Cortex of kidney (tissue), 1 donor: ENCODE data around the gene TTC13.

Experiments used
- DNase-seq: peaks from one replicate; lab custom pipeline; 2025; lab: John Stamatoyannopoulos, UW

TTC13 gene

GRCh38 chr1:230905733-230906132 lies 72.9 kb downstream of the TTC13 start:
- DNase-seq, result no peak

- no peak for DNase-seq
Observed at GRCh38 chr1:230902349-230902923, 76.2 kb downstream of the TTC13 start.

DNA sequence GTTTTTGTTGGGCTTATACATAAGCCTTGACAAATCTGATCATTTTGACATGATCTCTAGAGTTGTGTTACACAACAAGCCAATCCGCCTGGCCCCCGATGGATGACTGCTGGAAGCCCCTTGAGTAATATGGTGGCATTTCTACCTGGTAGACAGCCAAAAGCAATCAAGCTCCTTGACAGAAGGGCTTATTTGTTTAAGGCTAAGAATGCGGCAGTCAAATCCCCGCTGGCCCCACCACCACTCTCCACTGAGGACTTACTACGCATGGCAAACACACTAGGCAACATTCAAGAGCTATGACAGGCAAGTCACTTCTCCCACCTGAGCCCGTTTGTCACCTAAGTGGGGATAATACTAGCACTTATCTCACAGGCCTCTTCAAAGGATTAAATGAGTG lies 77.0 kb downstream of the TTC13 start:
- DNase-seq, result no peak

DNA sequence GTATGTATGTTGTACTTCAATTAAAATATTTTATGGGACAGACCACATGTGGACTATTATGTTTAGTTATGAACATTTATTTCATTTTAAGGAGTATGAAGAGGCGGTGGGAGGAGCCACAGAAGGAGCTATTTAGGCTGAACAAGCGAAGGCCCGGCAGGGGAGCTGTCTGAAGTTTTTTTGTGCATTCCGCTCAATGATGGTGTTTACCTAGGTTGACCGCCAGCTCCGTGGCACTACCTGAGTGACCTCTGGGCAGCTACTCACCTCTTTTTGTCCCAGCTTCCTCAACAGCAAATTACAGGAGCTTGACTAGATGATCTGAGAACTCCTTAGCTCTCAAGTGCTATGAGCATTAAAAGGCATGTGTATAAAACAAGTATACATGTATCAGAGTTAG lies 77.7 kb downstream of the TTC13 start:
- no peak for DNase-seq

- no peak for DNase-seq
Observed at GRCh38 chr1:230899841-230900251, 78.8 kb downstream of the TTC13 start.

GRCh38 chr1:230898748-230899147 lies 79.9 kb downstream of the TTC13 start:
- DNase-seq, result no peak

GRCh38 chr1:230898144-230898543 lies 80.5 kb downstream of the TTC13 start:
- DNase-seq, result no peak

GRCh38 chr1:230896779-230897178 lies 81.9 kb downstream of the TTC13 start:
- DNase-seq, result no peak

GRCh38 chr1:230895452-230895851 lies 83.2 kb downstream of the TTC13 start:
- DNase-seq, result no peak

DNA sequence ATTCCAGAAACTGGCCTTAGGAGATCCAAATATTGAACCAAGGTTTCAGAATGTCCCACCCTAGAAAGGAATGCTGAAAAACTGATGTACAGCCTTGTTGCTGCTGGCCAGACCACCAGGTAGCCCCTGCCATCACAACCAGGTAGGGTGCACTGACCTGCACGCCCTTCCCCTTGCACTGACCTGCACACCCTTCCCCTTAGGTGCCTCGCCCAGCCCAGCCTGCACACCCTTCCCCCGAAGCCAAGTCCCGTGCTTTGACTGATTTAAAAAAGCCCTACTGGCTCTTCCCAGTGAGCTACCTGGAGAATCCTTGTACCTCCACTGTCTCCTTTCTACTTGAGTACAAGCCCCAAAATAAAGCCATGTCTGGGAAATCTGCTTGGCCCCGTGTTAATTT lies 84.0 kb downstream of the TTC13 start:
- DNase-seq, result no peak

DNA sequence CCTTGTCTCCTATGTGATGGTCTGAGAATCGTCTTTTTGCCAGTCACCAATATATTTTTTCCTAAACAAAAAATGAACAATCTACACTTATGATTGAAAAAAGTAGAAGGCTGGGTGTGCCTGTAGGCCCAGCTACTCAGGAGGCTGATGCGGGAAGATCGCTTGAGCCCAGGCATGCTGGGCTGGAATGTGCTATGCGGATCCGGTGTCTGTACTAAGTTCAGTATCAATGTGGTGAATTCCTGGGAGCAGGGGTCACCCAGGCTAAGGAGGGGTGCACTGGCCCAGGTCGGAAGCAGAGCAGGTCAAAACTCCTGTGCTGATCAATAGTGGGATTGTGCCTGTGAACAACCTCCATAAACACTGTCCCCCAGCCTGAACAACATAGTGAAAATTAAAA lies 84.6 kb downstream of the TTC13 start:
- DNase-seq, result no peak

DNA sequence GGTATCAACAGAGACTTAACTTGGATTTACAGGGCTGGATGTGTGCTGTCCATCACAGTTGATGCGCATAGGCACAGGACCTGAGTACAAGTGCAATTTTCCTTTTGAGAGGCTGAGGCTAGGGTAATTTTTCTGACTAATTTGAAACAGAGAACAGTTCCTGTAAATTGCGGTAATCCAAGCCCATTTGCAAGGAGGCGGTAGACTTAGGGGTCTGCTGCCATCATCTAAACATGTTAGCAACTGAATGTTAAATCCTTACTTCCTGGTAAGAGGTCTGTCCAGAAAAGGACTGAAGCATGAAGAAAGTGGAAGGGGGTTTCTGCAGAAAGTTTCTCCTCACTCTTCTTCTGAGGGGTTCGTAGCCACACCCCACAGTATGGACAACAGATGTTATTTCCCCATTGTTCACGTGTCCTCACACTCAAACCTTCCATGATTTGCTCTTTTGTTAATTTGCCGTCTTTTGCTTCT lies 86.6 kb downstream of the TTC13 start:
- no peak for DNase-seq

DNA sequence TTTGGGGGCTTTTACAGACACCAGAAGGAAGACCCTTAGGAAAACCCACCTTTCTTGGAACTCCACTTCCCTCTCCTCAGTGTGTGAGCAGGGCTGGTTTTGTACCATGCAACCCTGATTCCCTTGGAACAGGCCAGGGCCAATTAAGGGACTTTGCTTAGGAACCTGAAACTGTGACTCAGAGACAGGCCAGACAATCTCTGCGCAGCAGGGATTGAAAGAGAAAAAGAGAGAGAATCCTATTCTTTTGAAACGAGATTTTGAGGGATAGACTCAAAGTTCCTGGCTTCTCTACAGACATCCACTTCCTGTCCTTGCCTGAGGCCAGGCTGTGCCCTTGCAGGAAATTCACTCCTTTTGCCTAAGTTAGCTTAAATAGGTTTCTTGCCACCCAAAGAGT lies 87.2 kb downstream of the TTC13 start:
- no peak for DNase-seq

- no peak for DNase-seq
Observed at GRCh38 chr1:230884646-230885045, 94.0 kb downstream of the TTC13 start.

- no peak for DNase-seq
Observed at GRCh38 chr1:230883967-230884366, 94.7 kb downstream of the TTC13 start.

DNA sequence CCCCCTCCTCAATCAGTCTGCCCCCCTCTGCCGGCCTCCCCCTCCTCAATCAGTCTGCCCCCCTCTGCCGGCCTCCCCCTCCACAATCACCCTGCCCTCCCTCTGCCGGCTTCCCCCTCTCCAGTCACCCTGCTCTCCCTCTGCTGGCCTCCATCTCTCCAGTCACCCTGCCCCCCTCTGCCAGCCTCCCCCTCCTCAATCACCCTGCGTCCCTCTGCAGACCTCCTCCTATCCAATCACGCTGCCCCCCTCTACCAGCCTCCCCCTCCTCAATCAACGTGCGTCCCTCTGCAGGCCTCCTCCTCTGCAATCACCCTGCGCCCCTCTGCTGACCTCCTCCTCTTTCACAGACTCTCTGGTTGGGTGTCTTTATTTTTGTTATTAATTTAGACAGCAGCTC lies 98.9 kb downstream of the TTC13 start:
- no peak for DNase-seq

DNA sequence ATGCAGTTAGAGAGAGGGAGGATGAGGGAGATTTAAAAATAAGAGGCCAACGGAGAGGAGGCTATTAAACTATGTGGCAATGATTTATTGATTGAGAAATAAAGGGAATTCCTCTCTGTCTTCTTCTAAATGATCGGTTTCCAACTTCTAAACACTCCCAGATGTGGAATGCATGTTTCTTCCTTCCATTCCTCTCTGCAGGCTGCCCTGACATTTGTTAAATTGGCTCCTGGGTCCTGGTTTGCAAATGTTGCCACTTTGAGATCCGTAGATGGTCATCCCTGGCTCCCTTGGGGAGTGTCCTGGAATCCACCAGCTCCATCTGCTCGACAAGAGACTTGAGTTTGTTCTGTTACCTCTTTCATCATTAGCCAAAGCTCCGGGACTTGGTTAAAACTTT lies 100.1 kb downstream of the TTC13 start:
- DNase-seq, result no peak

GRCh38 chr1:230877924-230878590 lies 100.6 kb downstream of the TTC13 start:
- DNase-seq, result no peak

GRCh38 chr1:230877146-230877923 lies 101.3 kb downstream of the TTC13 start:
- no peak for DNase-seq

- no peak for DNase-seq
Observed at GRCh38 chr1:230876660-230877059, 102.0 kb downstream of the TTC13 start.

- DNase-seq, result no peak
Observed at GRCh38 chr1:230875370-230875769, 103.3 kb downstream of the TTC13 start.

- no peak for DNase-seq
Observed at GRCh38 chr1:230870916-230871315, 107.7 kb downstream of the TTC13 start.

DNA sequence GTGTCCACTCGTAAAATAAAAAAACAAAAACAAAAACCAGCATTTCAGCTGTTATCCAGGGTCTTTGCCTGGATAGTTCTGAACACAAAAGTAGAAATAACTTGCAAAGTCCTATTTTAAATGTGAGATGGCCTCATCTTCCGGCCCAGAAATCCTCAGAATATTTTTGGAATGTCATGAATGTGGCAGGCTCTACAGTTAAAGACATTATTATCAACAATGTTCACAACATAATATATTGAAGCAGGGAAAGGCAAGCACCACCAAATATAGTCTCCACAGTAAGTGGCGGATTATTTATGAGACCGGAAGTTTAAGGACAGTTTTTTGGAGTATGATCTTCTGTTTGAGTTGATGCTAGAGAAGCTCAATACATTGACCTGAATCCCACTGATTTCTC lies 109.2 kb downstream of the TTC13 start:
- DNase-seq, result no peak
